Ishikawa (cell line): ENCODE data around the gene RNASET2.

ENCODE experiments used
- CEBPB ChIP-seq: IDR thresholded peaks from 2 replicates; pipeline ENCODE4 v1.6.1; 2012
- CREB1 ChIP-seq: IDR thresholded peaks from 2 replicates; pipeline ENCODE4 v1.6.1; 2012; ENCODE audit warnings: low read depth
- EGR1 ChIP-seq: IDR thresholded peaks from 2 replicates; pipeline ENCODE4 v1.6.1; 2012
- EP300 ChIP-seq: IDR thresholded peaks from 2 replicates; pipeline ENCODE4 v1.6.1; 2012; ENCODE audit warnings: borderline replicate concordance
- FOXM1 ChIP-seq: IDR thresholded peaks from 2 replicates; pipeline ENCODE4 v1.6.1; 2012; ENCODE audit warnings: low read depth, borderline replicate concordance
- MAX ChIP-seq: IDR thresholded peaks from 2 replicates; pipeline ENCODE4 v1.6.1; 2012
- NFIC ChIP-seq: IDR thresholded peaks from 2 replicates; pipeline ENCODE4 v1.6.1; 2012
- RAD21 ChIP-seq: IDR thresholded peaks from 2 replicates; pipeline ENCODE4 v1.6.1; 2012; ENCODE audit warnings: low read depth
- TAF1 ChIP-seq: IDR thresholded peaks from 2 replicates; pipeline ENCODE4 v1.6.1; 2012; ENCODE audit warnings: low read depth, mild to moderate bottlenecking
- TCF12 ChIP-seq: IDR thresholded peaks from 2 replicates; pipeline ENCODE4 v1.6.1; 2012; ENCODE audit warnings: low read depth
- TEAD4 ChIP-seq: IDR thresholded peaks from 2 replicates; pipeline ENCODE4 v1.6.1; 2012
- USF1 ChIP-seq: IDR thresholded peaks from 2 replicates; pipeline ENCODE4 v1.6.1; 2012
- YY1 ChIP-seq: IDR thresholded peaks from 2 replicates; pipeline ENCODE4 v1.6.1; 2012; ENCODE audit warnings: low read depth
- ZBTB7A ChIP-seq: IDR thresholded peaks from 2 replicates; pipeline ENCODE4 v1.6.1; 2012; ENCODE audit warnings: low read depth
- TF ChIP-seq, protein P1 (sequence below): IDR thresholded peaks from 2 replicates; pipeline ENCODE4 v1.6.1; 2012; ENCODE audit warnings: low read depth, mild to moderate bottlenecking

Gene RNASET2

DNA sequence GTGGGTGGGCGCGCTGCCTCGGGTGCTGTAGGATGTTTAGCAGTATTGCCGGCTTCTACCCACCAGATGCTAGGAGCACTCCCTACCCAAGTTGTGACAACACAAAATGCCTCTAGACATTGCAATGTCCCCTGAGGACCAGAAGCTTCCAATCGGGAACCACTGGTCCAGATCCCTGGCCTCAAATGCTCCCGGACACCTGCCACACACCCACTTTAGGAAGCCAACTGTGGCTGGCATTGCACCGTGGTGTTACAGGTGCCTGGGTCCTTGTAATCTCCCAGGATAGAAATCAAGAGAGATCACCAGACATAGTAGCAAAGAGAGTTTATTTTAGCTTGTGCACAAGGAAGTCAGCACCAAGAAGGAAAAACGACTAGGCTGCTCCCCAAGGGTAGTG is 14.9 kb upstream of the RNASET2 start:
- TF ChIP-seq USF1 (no peak), RAD21 (no peak), NFIC (no peak), YY1 (no peak), CEBPB (no peak), EGR1 (no peak), CREB1 (no peak), MAX (no peak), ZBTB7A (no peak), TAF1 (no peak), TEAD4 (no peak), FOXM1 (no peak)
- TF ChIP-seq, protein P1, sequence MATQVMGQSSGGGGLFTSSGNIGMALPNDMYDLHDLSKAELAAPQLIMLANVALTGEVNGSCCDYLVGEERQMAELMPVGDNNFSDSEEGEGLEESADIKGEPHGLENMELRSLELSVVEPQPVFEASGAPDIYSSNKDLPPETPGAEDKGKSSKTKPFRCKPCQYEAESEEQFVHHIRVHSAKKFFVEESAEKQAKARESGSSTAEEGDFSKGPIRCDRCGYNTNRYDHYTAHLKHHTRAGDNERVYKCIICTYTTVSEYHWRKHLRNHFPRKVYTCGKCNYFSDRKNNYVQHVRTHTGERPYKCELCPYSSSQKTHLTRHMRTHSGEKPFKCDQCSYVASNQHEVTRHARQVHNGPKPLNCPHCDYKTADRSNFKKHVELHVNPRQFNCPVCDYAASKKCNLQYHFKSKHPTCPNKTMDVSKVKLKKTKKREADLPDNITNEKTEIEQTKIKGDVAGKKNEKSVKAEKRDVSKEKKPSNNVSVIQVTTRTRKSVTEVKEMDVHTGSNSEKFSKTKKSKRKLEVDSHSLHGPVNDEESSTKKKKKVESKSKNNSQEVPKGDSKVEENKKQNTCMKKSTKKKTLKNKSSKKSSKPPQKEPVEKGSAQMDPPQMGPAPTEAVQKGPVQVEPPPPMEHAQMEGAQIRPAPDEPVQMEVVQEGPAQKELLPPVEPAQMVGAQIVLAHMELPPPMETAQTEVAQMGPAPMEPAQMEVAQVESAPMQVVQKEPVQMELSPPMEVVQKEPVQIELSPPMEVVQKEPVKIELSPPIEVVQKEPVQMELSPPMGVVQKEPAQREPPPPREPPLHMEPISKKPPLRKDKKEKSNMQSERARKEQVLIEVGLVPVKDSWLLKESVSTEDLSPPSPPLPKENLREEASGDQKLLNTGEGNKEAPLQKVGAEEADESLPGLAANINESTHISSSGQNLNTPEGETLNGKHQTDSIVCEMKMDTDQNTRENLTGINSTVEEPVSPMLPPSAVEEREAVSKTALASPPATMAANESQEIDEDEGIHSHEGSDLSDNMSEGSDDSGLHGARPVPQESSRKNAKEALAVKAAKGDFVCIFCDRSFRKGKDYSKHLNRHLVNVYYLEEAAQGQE, result no peak

DNA sequence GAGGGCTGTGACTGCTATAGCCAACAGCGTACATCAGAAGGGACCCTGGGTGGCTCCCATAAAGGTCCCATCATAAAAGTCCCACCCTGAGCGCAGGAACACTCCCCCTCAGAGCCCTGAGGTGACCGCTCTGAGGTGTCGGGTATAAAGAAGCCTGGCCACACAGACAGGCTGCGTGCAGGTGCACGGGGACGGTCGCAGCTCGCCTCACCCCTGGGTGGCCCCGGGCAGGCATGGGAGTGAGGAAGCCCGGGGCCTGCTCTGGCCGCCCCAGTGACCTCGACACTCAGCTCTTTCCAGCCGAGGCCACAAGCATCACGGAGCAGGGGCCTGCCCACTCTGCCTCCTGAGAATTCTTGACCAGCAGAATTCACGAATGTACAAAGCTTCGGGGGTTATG is 14.4 kb upstream of the RNASET2 start:
- no peak for TF ChIP-seq CEBPB
- TF ChIP-seq TAF1, result no peak
- no peak for TF ChIP-seq MAX
- TF ChIP-seq TCF12, result no peak
- TF ChIP-seq EGR1, result no peak
- no peak for TF ChIP-seq RAD21
- TF ChIP-seq NFIC, result no peak
- TF ChIP-seq CREB1, result no peak
- no peak for TF ChIP-seq TEAD4
- no peak for TF ChIP-seq ZBTB7A
- no peak for TF ChIP-seq USF1
- TF ChIP-seq YY1, result no peak
- TF ChIP-seq FOXM1, result no peak
- TF ChIP-seq, protein P1, result no peak

- TF ChIP-seq CREB1, result no peak
- TF ChIP-seq EP300, result no peak
- no peak for TF ChIP-seq FOXM1
- no peak for TF ChIP-seq MAX
- no peak for TF ChIP-seq YY1
- TF ChIP-seq TAF1, result no peak
- no peak for TF ChIP-seq NFIC
- TF ChIP-seq USF1, result no peak
- TF ChIP-seq EGR1, result no peak
- TF ChIP-seq TCF12, result no peak
Observed at GRCh38 chr6:166970091-166970490, 13.7 kb upstream of the RNASET2 start.

- TF ChIP-seq CREB1 (no peak), MAX (no peak), TEAD4 (no peak), USF1 (no peak), TAF1 (no peak), TCF12 (no peak), ZBTB7A (no peak), EP300 (no peak), NFIC (no peak), RAD21 (no peak), YY1 (no peak), EGR1 (no peak), FOXM1 (no peak), CEBPB (no peak)
- TF ChIP-seq, protein P1, result no peak
Observed at GRCh38 chr6:166969390-166970002, 13.1 kb upstream of the RNASET2 start.
